Neural cell (in vitro differentiated cells): Measurements from ENCODE around the gene HSFX4. TPM values are rescaled to one million over a fixed set of nuclear protein-coding genes. Genes with fewer than 3 reads are reported as not detected.
"Not testable (repeated sequence)": the region's sequence is repeated elsewhere in the genome, so short reads cannot be mapped to it uniquely, and the experiment has no call there.

Source experiments
- H2AFZ ChIP-seq: fragments of 200-600, 300-800 bp; sonication (generic), shearing (Covaris generic); 2 replicates; pipeline ENCODE4 v1.6.0; 2014; ENCODE audit warnings: low read depth, mild to moderate bottlenecking, antibody characterized with exemption, low read length, moderate library complexity
- H3F3A ChIP-seq: fragments of 200-600 bp; shearing (Covaris generic); 2 replicates; pipeline ENCODE4 v1.6.1; 2016; ENCODE audit warnings: mild to moderate bottlenecking, moderate library complexity, mixed read lengths, antibody characterized with exemption, low read length; ENCODE audit not compliant: insufficient read depth, poor library complexity, severe bottlenecking
- H3K27ac ChIP-seq: fragments of 200-600, 300-800 bp; sonication (generic), shearing (Covaris generic); 2 replicates; pipeline ENCODE4 v1.5.1; 2014; ENCODE audit warnings: mild to moderate bottlenecking, low read length, moderate library complexity
- H3K27me3 ChIP-seq: fragments of 300-800, 200-600 bp; sonication (generic), shearing (Covaris generic); 2 replicates; pipeline ENCODE4 v1.6.0; 2014; ENCODE audit warnings: mild to moderate bottlenecking, low read depth, low read length, moderate library complexity; ENCODE audit not compliant: insufficient read depth
- H3K36me3 ChIP-seq: fragments of 300-800, 200-600 bp; sonication (generic), shearing (Covaris generic); 2 replicates; pipeline ENCODE4 v1.5.1; 2014; ENCODE audit warnings: mild to moderate bottlenecking, antibody characterized with exemption, low read length, moderate library complexity; ENCODE audit not compliant: insufficient read depth
- H3K4me2 ChIP-seq: fragments of 300-800, 200-600 bp; sonication (generic), shearing (Covaris generic); 2 replicates; pipeline ENCODE4 v1.6.0; 2014; ENCODE audit warnings: mild to moderate bottlenecking, low read length
- H3K4me3 ChIP-seq: fragments of 300-800, 200-600 bp; sonication (generic), shearing (Covaris generic); 2 replicates; pipeline ENCODE4 v1.5.1; 2014; ENCODE audit warnings: mild to moderate bottlenecking, low read length, moderate library complexity
- H3K79me2 ChIP-seq: fragments of 200-600 bp; shearing (Covaris generic); replicated peaks from 2 replicates; pipeline ENCODE4 v1.6.0; 2014; ENCODE audit warnings: mild to moderate bottlenecking, low read length, moderate library complexity; ENCODE audit not compliant: insufficient read depth
- H3K9ac ChIP-seq: fragments of 300-800, 200-600 bp; sonication (generic), shearing (Covaris generic); 2 replicates; pipeline ENCODE4 v1.6.1; 2016; ENCODE audit warnings: mild to moderate bottlenecking, low read length, mixed read lengths
- H3K9me2 ChIP-seq: fragments of 200-600 bp; shearing (Covaris generic); 2 replicates; pipeline ENCODE4 v1.6.1; 2016; ENCODE audit warnings: mild to moderate bottlenecking, low read length, mixed read lengths; ENCODE audit not compliant: insufficient read depth
- H3K9me3 ChIP-seq: fragments of 200-600, 300-800 bp; sonication (generic), shearing (Covaris generic); 2 replicates; pipeline ENCODE4 v1.6.1; 2016; ENCODE audit warnings: mild to moderate bottlenecking, mixed run types, low read length, moderate library complexity, mixed read lengths
- H4K20me1 ChIP-seq: fragments of 200-600 bp; shearing (Covaris generic); 2 replicates; pipeline ENCODE4 v1.6.1; 2016; ENCODE audit warnings: mild to moderate bottlenecking, mixed run types; ENCODE audit not compliant: insufficient read depth
- CTCF ChIP-seq: fragments of 450-650 bp; IDR thresholded peaks from 2 replicates; pipeline ENCODE4 v1.5.1; 2014; ENCODE audit warnings: antibody characterized with exemption, mild to moderate bottlenecking, moderate library complexity; ENCODE audit not compliant: poor library complexity, severe bottlenecking
- EP300 ChIP-seq: fragments of 450-650 bp; conservative IDR thresholded peaks from 2 replicates; pipeline ENCODE4 v1.6.1; 2014; ENCODE audit warnings: antibody characterized with exemption, mild to moderate bottlenecking, moderate library complexity; ENCODE audit not compliant: poor library complexity, severe bottlenecking
- EZH2 ChIP-seq: fragments of 200-600, 300-800 bp; shearing (Covaris generic), sonication (generic); IDR thresholded peaks from 2 replicates; pipeline ENCODE4 v1.6.1; 2014; ENCODE audit warnings: antibody characterized with exemption, low read length, borderline replicate concordance, mild to moderate bottlenecking; ENCODE audit not compliant: insufficient read depth, poor library complexity, severe bottlenecking
- MXI1 ChIP-seq: fragments of 450-650 bp; conservative IDR thresholded peaks from 2 replicates; pipeline ENCODE4 v1.6.1; 2014; ENCODE audit warnings: antibody characterized with exemption, mild to moderate bottlenecking; ENCODE audit not compliant: poor library complexity, severe bottlenecking
- POLR2AphosphoS5 ChIP-seq: IDR thresholded peaks from 2 replicates; pipeline ENCODE4 v1.6.1; 2012
- RAD21 ChIP-seq: fragments of 450-650 bp; conservative IDR thresholded peaks from 2 replicates; pipeline ENCODE4 v1.6.1; 2014; ENCODE audit warnings: antibody characterized with exemption, mild to moderate bottlenecking, moderate library complexity
- REST ChIP-seq: IDR thresholded peaks from 2 replicates; pipeline ENCODE4 v1.6.1; 2012; ENCODE audit warnings: borderline replicate concordance
- SMC3 ChIP-seq: fragments of 450-650 bp; conservative IDR thresholded peaks from 2 replicates; pipeline ENCODE4 v1.6.1; 2014; ENCODE audit warnings: antibody characterized with exemption, mild to moderate bottlenecking, moderate library complexity; ENCODE audit not compliant: poor library complexity
- TAF1 ChIP-seq: IDR thresholded peaks from 2 replicates; pipeline ENCODE4 v1.6.1; 2012; ENCODE audit warnings: low read depth
- polyA plus RNA-seq: library from polyadenylated mRNA; depleted of rRNA; stranded (reverse); fragments of >200 nt; gene quantifications from 2 replicates; pipeline ENCODE4 v1.2.3, GENCODE V29; 2014

HSFX4 gene
- polyA plus RNA-seq, 1 donor from 2014 or later, result not detected

- H4K20me1 ChIP-seq, H3K9me3 ChIP-seq, H3F3A ChIP-seq, H2AFZ ChIP-seq, H3K27ac ChIP-seq, H3K9me2 ChIP-seq, H3K36me3 ChIP-seq, H3K9ac ChIP-seq, H3K4me3 ChIP-seq, H3K79me2 ChIP-seq, H3K27me3 ChIP-seq, H3K4me2 ChIP-seq: not testable (repeated sequence)
Observed at GRCh38 chrX:149946932-149947331, 17.6 kb downstream of the HSFX4 start.

GRCh38 chrX:149948016-149948415, 18.6 kb downstream of the HSFX4 start:
- Histone ChIP-seq H2AFZ (no peak overlapping the region), H3K9ac (no peak overlapping the region), H3K79me2 (no peaks in the 10 kb centered on the region), H3F3A (no peaks in the 10 kb centered on the region), H3K9me2 (no peaks in the 10 kb centered on the region), H3K27me3 (no peaks in the 10 kb centered on the region), H4K20me1 (no peaks in the 10 kb centered on the region), H3K9me3 (no peaks in the 10 kb centered on the region), H3K27ac (no peak overlapping the region), H3K4me2 (no peak overlapping the region), H3K36me3 (no peaks in the 10 kb centered on the region), H3K4me3 (no peak overlapping the region)
- TF ChIP-seq RAD21 (no peak), SMC3 (no peak), TAF1 (no peak), EZH2 (no peak), EP300 (no peak)

GRCh38 chrX:149949743-149950436, 20.5 kb downstream of the HSFX4 start:
- no peaks in the 10 kb centered on the region for H4K20me1 ChIP-seq
- H3K36me3 ChIP-seq, result no peaks in the 10 kb centered on the region
- H2AFZ ChIP-seq, result no peak overlapping the region
- H3K9me2 ChIP-seq, result no peaks in the 10 kb centered on the region
- H3K9ac ChIP-seq, result no peak overlapping the region
- no peaks in the 10 kb centered on the region for H3K27me3 ChIP-seq
- H3K9me3 ChIP-seq, result no peaks in the 10 kb centered on the region
- no peaks in the 10 kb centered on the region for H3K79me2 ChIP-seq
- H3F3A ChIP-seq, result no peaks in the 10 kb centered on the region
- no peak overlapping the region for H3K27ac ChIP-seq
- H3K4me3 ChIP-seq, result no peak overlapping the region
- H3K4me2 ChIP-seq, result no peak overlapping the region
- TF ChIP-seq RAD21 (no peak), SMC3 (no peak), POLR2AphosphoS5 (no peak), EZH2 (no peak), EP300 (no peak), CTCF (no peak), MXI1 (no peak)

GRCh38 chrX:149950681-149951080, 21.3 kb downstream of the HSFX4 start:
- Histone ChIP-seq H3K4me2 (no peak overlapping the region), H2AFZ (no peak overlapping the region), H4K20me1 (no peaks in the 10 kb centered on the region), H3F3A (no peaks in the 10 kb centered on the region), H3K36me3 (no peaks in the 10 kb centered on the region), H3K9me2 (no peaks in the 10 kb centered on the region), H3K27ac (no peak overlapping the region), H3K4me3 (no peak overlapping the region), H3K79me2 (no peaks in the 10 kb centered on the region), H3K27me3 (no peaks in the 10 kb centered on the region), H3K9me3 (no peaks in the 10 kb centered on the region), H3K9ac (no peak overlapping the region)
- TF ChIP-seq SMC3 (peak; percentile 50), EP300 (no peak), REST (no peak), RAD21 (peak; percentile 23), CTCF (peak; percentile 52), EZH2 (no peak), TAF1 (no peak), MXI1 (no peak), POLR2AphosphoS5 (no peak)
